Keratinocyte (primary cell): ENCODE results near the gene CUX1. TPM values are rescaled to one million over a fixed set of nuclear protein-coding genes. Genes with fewer than 3 reads are reported as not detected.
"Not testable (repeated sequence)": the region's sequence is repeated elsewhere in the genome, so short reads cannot be mapped to it uniquely, and the experiment has no call there.

Experiments used
- DNase-seq: peaks from one replicate; pipeline ENCODE4 v3.0.0-alpha.2; 2011; ENCODE audit warnings: low read depth, missing footprints, low spot score
- FAIRE-seq: peaks from 2 replicates; lab custom pipeline; 2011; peaks lifted over from hg19 to GRCh38; lab: Jason Lieb, UNC
- H2AFZ ChIP-seq: 2 replicates; pipeline ENCODE4 v1.6.0; 2012; ENCODE audit warnings: low read length, control low read depth, inconsistent platforms; ENCODE audit not compliant: control insufficient read depth
- H3K27ac ChIP-seq: 2 replicates; pipeline ENCODE4 v1.5.1; 2011; ENCODE audit warnings: low read length; ENCODE audit not compliant: control insufficient read depth, insufficient read depth
- H3K27me3 ChIP-seq: 3 replicates; pipeline ENCODE4 v1.6.0; 2011; ENCODE audit warnings: low read length; ENCODE audit not compliant: control insufficient read depth, insufficient read depth; ENCODE audit errors: extremely low read depth
- H3K36me3 ChIP-seq, 2 experiments: 2 replicates in 1 of 2; 3 replicates in 1 of 2; pipeline ENCODE4 v1.5.1; 2011; ENCODE audit warnings: low read length in 2 of 2, mild to moderate bottlenecking in 1 of 2; ENCODE audit not compliant: control insufficient read depth in 2 of 2, insufficient read depth in 2 of 2; ENCODE audit errors: extremely low read depth in 1 of 2
- H3K4me1 ChIP-seq: 3 replicates; pipeline ENCODE4 v1.5.1; 2011; ENCODE audit warnings: low read length; ENCODE audit not compliant: control insufficient read depth, insufficient read depth; ENCODE audit errors: extremely low read depth
- H3K4me2 ChIP-seq: 3 replicates; pipeline ENCODE4 v1.6.0; 2011; ENCODE audit warnings: low read depth, low read length; ENCODE audit not compliant: control insufficient read depth, insufficient read depth; ENCODE audit errors: extremely low read depth
- H3K4me3 ChIP-seq, 3 experiments: fragments of 200-600 bp in 1 of 3; sonication (generic) in 1 of 3; 2 replicates in 2 of 3; 3 replicates in 1 of 3; pipeline ENCODE4 v1.5.1; 2011 to 2016; ENCODE audit warnings: low read length in 3 of 3, mild to moderate bottlenecking in 3 of 3, control low read depth in 2 of 3, inconsistent platforms in 1 of 3, low read depth in 1 of 3, mixed read lengths in 1 of 3, mixed run types in 1 of 3, moderate library complexity in 1 of 3; ENCODE audit not compliant: control insufficient read depth in 2 of 3, insufficient read depth in 2 of 3; ENCODE audit errors: extremely low read depth in 1 of 3
- H3K79me2 ChIP-seq: 2 replicates; pipeline ENCODE4 v1.6.0; 2012; ENCODE audit warnings: low read length; ENCODE audit not compliant: control insufficient read depth, insufficient read depth
- H3K9ac ChIP-seq: 3 replicates; pipeline ENCODE4 v1.6.0; 2011; ENCODE audit warnings: low read length; ENCODE audit not compliant: control insufficient read depth, insufficient read depth; ENCODE audit errors: extremely low read depth
- H3K9me1 ChIP-seq: 3 replicates; pipeline ENCODE4 v1.6.0; 2011; ENCODE audit warnings: low read length; ENCODE audit not compliant: control insufficient read depth, insufficient read depth; ENCODE audit errors: extremely low read depth
- H3K9me3 ChIP-seq: 2 replicates; pipeline ENCODE4 v1.5.1; 2012; ENCODE audit warnings: low read depth, low read length; ENCODE audit not compliant: control insufficient read depth
- H4K20me1 ChIP-seq: 3 replicates; pipeline ENCODE4 v1.6.0; 2011; ENCODE audit warnings: low read length; ENCODE audit not compliant: control insufficient read depth, insufficient read depth; ENCODE audit errors: extremely low read depth
- CTCF ChIP-seq, 3 experiments: IDR thresholded peaks in 1 of 3; conservative IDR thresholded peaks in 1 of 3; optimal IDR thresholded peaks in 1 of 3; 2 replicates in 2 of 3; 3 replicates in 1 of 3; pipeline versions ENCODE3 to v1.5.1; 2011; ENCODE audit warnings: low read length in 3 of 3, mild to moderate bottlenecking in 3 of 3, moderate library complexity in 2 of 3, control low read depth in 1 of 3, inconsistent platforms in 1 of 3; ENCODE audit not compliant: insufficient read depth in 2 of 3; ENCODE audit errors: extremely low read depth in 1 of 3
- EZH2 ChIP-seq: IDR thresholded peaks from one replicate; pipeline ENCODE4 v1.6.1; 2012; ENCODE audit warnings: inconsistent platforms, mild to moderate bottlenecking, low read length, moderate library complexity
- dilution Hi-C: fragments of 300-500 bp; cut with MboI; formaldehyde crosslinking; loops from one replicate; pipeline ENCODE4 v1.7.0; 2020; ENCODE audit warnings: low sequenced_read_pairs; ENCODE audit not compliant: extremely low pct_ligation_motif_present
- polyA plus RNA-seq, 5 experiments: library from polyadenylated mRNA; depleted of rRNA in 3 of 5; stranded (reverse) in 3 of 5; stranded (forward) in 1 of 5; unstranded in 1 of 5; fragments of >200 nt; gene quantifications; 1 replicate in 1 of 5; 2 replicates in 3 of 5; 3 replicates in 1 of 5; pipeline versions ENCODE4 v1.2.1 to v1.2.3, GENCODE V29; 2011 to 2012; ENCODE audit warnings: missing spikeins in 2 of 5, low read depth in 1 of 5, low replicate concordance in 1 of 5

Gene CUX1
- polyA plus RNA-seq, 1 donor (not counting 4 experiments of a cell fraction or from before 2014, with no cell fraction given), result 18.3 TPM

GRCh38 chr7:101829374-101829773, 11.9 kb downstream of the CUX1 start:
- Histone ChIP-seq H2AFZ (no peak overlapping the region), H3K4me3 (no peak overlapping the region), H3K27ac (no peak overlapping the region), H3K27me3 (no peaks in the 10 kb centered on the region), H3K4me2 (no peak overlapping the region), H3K4me1 (no peaks in the 10 kb centered on the region), H3K36me3 (peaks cover 0 to 1% of the 10 kb centered on the region in 2 experiments), H3K79me2 (peaks cover 59% of the 10 kb centered on the region), H3K9me1 (no peaks in the 10 kb centered on the region), H3K9me3 (no peaks in the 10 kb centered on the region), H3K9ac (no peak overlapping the region), H4K20me1 (peaks cover 9% of the 10 kb centered on the region)
- no peak for FAIRE-seq
- TF ChIP-seq EZH2 (no peak), CTCF (optimal IDR thresholded peaks at IDR 0.05 in 1 of 3, IDR thresholded peaks at IDR 0.05 in 1 of 3, conservative IDR thresholded peaks at IDR 0.05 in 1 of 3; ENCODE audit: extremely low read depth in 1 of 3, insufficient read depth in 2 of 3, low read length in 3 of 3) (no peak)
- no peak for DNase-seq
- dilution Hi-C loops, result no loop called here

- TF ChIP-seq EZH2, result no peak
- no peak for TF ChIP-seq CTCF (optimal IDR thresholded peaks at IDR 0.05 in 1 of 3, IDR thresholded peaks at IDR 0.05 in 1 of 3, conservative IDR thresholded peaks at IDR 0.05 in 1 of 3; ENCODE audit: extremely low read depth in 1 of 3, insufficient read depth in 2 of 3, low read length in 3 of 3)
- Histone ChIP-seq H3K4me3 (no peak overlapping the region), H3K9ac (no peak overlapping the region), H3K27ac (no peak overlapping the region), H3K4me2 (no peak overlapping the region), H3K4me1 (no peaks in the 10 kb centered on the region), H3K27me3 (no peaks in the 10 kb centered on the region), H3K79me2 (peaks cover 57% of the 10 kb centered on the region), H2AFZ (no peak overlapping the region), H3K9me1 (no peaks in the 10 kb centered on the region), H4K20me1 (peaks cover 9% of the 10 kb centered on the region), H3K36me3 (peaks cover 0 to 1% of the 10 kb centered on the region in 2 experiments), H3K9me3 (no peaks in the 10 kb centered on the region)
- DNase-seq, result no peak
- FAIRE-seq, result no peak
- dilution Hi-C loops, result no loop called here
Measured at GRCh38 chr7:101829821-101830220, 12.4 kb downstream of the CUX1 start.

GRCh38 chr7:101831396-101831795, 14.0 kb downstream of the CUX1 start:
- DNase-seq, H3K9me1 ChIP-seq, FAIRE-seq, H3K27me3 ChIP-seq, H3K4me1 ChIP-seq, H3K4me2 ChIP-seq, H2AFZ ChIP-seq, H4K20me1 ChIP-seq, H3K9me3 ChIP-seq, H3K36me3 ChIP-seq, H3K9ac ChIP-seq, dilution Hi-C loops, H3K27ac ChIP-seq, H3K4me3 ChIP-seq: not testable (repeated sequence)
- H3K79me2 ChIP-seq, result peaks cover 51% of the 10 kb centered on the region
